Fibroblast of skin of right biceps (primary cell): ENCODE data around the gene SLC8A1.

ENCODE experiments used
- DNase-seq: peaks from one replicate; pipeline ENCODE4 v3.0.0-alpha.2; 2013

The SLC8A1 gene

GRCh38 chr2:40127890-40128557 lies 323.9 kb downstream of the SLC8A1 start:
- peak; percentile 94 for DNase-seq

DNA sequence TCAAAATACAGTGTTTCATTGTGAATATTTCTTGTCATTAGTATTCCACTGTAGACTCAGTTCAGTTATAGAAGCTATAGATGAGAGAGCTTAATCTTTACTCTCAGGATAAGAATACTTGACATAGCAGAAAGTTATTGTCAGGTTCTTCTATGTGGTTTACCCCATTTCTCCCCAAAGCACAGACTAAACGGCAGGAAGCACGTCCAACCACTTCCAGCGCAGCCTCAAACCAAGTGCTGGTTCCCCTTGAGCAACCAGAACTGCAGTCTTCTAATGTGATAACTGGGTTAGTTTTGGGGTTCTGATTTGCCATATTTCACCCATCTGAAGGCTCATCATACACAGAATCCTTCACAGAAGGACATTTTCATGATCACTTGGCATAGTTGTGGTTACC lies 324.7 kb downstream of the SLC8A1 start:
- DNase-seq, result peak; percentile 46

DNA sequence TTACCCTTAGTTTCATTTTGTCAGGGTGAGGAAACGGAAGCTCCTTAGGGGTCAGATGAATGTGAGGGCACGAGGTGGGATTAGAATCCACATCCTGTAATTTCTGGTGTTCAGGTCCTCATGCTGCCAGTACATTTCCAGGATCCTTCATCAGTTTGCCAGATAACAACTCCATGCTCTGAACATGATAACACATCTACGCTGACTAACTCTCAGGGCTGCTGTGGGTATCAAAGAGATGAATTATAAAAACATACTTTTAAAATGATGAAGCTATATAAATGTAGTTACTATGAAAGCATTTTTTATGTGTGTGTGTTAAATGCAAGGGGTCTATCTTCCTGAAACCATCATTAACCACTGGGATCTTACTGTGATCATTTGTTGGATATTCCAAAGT lies 325.9 kb downstream of the SLC8A1 start:
- peak; percentile 59 for DNase-seq

GRCh38 chr2:40123746-40124145 lies 328.1 kb downstream of the SLC8A1 start:
- DNase-seq, result peak; percentile 20

DNA sequence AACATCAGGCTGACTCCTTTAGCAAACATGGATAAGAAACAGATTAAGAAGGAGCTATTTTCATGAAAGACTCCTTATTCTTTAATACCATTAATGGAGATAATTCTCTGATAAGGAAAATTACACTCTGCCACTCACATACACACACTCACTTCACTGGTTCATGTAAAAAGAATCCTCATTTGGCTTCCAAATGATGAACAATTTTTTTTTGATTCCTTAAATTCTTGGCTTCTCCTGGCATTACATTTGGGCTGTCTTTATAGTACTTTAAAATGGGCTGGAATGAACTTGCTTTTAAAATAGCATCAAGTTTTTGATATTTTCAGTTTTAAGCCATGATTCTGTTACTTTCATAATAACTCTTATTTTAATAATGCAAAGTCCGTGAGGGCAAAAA lies 328.6 kb downstream of the SLC8A1 start:
- DNase-seq, result peak; percentile 40

DNA sequence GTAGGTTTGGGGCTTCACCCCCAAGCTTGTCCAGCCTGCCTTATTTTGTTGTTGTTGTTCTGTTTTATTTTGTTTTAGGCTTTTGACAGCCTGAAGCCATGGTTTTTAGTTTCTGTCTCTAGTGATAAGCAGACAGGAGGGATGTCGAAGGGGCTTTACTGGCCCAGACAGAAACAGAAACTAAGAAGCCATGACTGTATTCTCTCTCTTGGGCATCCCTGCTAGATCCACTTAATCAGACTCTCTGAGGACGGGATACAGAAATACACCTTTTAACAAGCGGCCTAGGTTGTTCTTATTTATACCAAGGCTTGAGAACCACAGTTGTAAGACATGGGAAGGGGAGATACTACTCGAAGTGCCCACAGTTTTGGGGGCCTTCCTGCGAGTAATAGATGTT lies 330.9 kb downstream of the SLC8A1 start:
- no peak for DNase-seq

DNA sequence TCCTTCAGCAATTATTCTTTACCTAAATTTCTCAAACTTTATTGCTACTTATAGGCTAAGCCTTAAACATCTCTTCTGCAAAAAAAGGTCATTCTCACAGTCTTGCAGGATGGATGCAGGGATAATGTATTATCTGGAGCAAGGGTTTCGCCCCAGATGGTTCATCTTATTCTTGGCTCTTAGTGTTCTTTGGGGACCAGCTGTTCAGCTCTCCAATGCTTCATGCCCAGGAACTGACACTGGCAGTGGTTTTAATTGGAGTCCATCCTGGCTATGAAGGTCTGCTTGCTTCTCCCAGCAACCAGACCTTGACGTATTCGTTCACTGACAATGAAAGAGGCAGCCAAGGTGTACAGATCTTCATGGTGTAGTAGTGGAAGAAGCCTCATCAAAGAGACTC lies 331.9 kb downstream of the SLC8A1 start:
- no peak for DNase-seq

- no peak for DNase-seq
Measured at GRCh38 chr2:40118622-40119021, 333.3 kb downstream of the SLC8A1 start.

DNA sequence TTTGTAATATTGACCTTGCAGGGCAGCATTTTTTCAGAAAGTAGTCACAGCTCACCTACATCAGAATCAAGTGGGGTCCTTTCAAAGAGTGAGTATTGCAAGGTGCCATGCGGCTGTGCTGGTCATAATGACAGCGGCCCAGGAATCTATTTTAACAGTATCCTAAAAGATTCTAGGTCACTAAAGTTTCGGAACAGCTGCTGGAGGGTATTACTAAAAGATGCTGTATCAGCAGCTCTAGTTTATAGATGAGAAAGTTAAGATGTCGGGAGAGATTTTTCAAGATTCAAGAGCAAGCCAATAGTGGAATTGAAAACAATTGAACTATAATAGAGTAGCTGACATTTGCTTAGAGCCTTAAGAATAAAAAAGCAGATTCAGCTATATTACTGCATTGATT lies 336.0 kb downstream of the SLC8A1 start:
- DNase-seq, result no peak

DNA sequence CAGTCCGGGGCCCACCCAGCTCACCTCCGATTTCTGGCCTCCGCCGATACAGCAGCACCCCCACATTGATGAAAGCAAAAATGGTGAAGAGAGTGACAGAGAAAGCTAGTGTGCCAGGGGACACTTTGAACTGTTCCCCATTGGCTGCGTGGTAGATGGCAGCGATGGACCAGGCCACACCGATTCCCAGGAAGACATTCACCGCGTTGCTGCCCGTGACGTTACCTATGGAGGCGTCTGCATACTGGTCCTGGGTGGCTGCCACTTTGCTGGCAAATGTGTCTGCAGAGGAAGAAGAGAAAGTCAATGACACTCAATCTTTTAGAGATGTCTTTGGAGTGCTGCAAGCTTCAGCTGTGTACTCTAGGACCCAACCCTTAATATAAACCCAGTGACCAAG lies 336.5 kb downstream of the SLC8A1 start:
- DNase-seq, result no peak

GRCh38 chr2:40113997-40114396 lies 337.9 kb downstream of the SLC8A1 start:
- no peak for DNase-seq

- peak; percentile 89 for DNase-seq
Measured at GRCh38 chr2:40113272-40113968, 338.5 kb downstream of the SLC8A1 start.

GRCh38 chr2:40109381-40109780 lies 342.5 kb downstream of the SLC8A1 start:
- DNase-seq, result no peak

- no peak for DNase-seq
Measured at GRCh38 chr2:40108851-40109250, 343.0 kb downstream of the SLC8A1 start.

DNA sequence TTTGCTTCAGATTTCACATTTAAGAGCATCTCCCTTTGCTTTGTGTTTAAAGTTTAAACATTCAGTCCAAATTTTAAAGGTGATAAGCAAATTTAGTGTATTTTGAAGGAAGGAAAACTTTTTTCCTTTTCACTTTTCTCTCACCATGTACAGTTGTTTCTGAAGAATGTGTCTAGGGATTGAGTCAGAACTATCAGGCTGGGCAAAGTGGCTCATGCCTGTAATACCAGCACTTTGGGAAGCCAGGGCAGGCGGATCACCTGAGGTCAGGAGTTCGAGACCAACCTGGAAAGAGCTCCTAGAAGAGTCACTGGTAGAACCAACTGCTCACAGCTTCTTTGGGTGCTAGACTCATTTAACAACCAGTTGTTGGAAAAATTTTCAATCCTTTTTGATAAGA lies 345.8 kb downstream of the SLC8A1 start:
- DNase-seq, result no peak

DNA sequence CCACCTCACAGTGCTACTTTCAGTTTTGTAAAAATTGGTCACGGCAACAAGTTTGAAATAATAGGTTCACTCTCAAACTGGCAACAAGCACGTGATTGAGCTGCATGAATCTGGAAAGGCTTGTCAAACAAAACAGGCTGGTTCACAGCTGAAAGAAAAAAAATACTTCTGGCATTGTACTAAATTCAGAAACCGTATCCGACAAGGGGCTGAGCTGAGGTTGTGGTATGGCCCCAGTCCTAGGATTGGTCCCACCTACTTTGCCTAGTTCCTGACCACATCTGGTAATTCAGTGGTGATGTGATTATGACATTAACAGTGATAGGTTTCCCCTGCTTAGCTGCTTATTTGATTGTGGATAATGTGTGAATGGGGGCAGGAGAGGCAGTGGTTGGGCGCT lies 346.3 kb downstream of the SLC8A1 start:
- peak; percentile 77 for DNase-seq

- peak; percentile 88 for DNase-seq
Measured at GRCh38 chr2:40103590-40103989, 348.3 kb downstream of the SLC8A1 start.

DNA sequence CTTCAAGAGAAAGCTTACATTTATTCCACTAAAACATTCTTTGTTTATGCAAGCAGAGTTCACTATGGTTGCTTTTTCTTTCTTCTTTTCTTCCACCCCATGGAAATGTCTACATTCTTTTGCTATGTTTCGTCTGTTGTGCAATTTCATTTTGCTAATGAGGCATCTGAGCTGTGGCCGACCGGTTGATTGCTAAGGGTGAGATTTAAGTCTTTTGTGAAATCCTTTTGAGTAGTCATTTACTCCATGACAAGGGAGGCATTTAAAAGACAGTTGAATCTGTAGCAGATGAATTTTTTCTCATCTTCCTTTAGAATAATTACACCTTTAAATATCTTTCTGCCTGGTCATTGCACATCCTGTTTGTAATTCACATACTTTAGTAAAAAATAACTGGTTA lies 348.7 kb downstream of the SLC8A1 start:
- DNase-seq, result peak; percentile 92

- DNase-seq, result no peak
Measured at GRCh38 chr2:40102447-40102846, 349.4 kb downstream of the SLC8A1 start.

- DNase-seq, result peak; percentile 96
Measured at GRCh38 chr2:40101131-40101575, 350.7 kb downstream of the SLC8A1 start.

- DNase-seq, result no peak
Measured at GRCh38 chr2:40100676-40101075, 351.2 kb downstream of the SLC8A1 start.

GRCh38 chr2:40098786-40099470 lies 353.0 kb downstream of the SLC8A1 start:
- peak; percentile 97 for DNase-seq

DNA sequence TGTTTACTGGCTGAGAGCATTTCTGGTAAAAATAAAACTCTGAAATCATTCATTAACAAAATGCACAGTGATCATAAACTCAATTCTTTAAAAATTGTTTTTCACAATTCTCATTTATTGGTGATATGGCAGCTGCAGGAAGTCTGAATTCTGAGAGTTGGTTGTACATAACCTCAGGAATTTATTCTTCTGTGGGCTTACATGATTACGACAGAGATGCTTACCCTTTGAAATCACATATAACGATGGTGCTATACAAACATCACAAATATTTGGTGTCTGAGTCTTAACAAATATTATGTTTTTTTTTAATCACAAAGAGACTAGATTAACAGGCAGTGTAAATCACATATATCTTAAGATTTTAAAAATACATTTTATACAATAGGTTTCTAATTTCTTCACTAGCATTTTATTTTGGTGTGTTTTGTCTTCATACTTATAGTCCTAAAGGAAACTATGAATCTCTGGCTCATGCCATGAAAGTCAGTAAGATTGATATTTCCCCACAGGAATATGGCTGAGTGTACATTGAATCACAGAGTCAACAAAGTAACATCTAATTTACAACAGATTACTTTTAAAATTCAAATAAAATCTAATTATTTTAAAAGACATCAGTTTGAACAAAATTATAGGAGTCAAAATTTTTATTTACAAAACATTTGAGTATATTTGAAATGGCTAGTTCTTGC lies 354.1 kb downstream of the SLC8A1 start:
- DNase-seq, result peak; percentile 90
